Measurements from ENCODE around the gene EPB41.

- TF ChIP-seq CTCF (IDR thresholded peaks at IDR 0.05; ENCODE audit: low read depth, low read length): no peak
- no peak for TF ChIP-seq EZH2phosphoT487 (IDR thresholded peaks at IDR 0.05; ENCODE audit: low read depth)
Observed at GRCh38 chr1:28956038-28956464, 41.7 kb downstream of the EPB41 start.
